ENCODE measurements around the gene RCE1.

The RCE1 gene

DNA sequence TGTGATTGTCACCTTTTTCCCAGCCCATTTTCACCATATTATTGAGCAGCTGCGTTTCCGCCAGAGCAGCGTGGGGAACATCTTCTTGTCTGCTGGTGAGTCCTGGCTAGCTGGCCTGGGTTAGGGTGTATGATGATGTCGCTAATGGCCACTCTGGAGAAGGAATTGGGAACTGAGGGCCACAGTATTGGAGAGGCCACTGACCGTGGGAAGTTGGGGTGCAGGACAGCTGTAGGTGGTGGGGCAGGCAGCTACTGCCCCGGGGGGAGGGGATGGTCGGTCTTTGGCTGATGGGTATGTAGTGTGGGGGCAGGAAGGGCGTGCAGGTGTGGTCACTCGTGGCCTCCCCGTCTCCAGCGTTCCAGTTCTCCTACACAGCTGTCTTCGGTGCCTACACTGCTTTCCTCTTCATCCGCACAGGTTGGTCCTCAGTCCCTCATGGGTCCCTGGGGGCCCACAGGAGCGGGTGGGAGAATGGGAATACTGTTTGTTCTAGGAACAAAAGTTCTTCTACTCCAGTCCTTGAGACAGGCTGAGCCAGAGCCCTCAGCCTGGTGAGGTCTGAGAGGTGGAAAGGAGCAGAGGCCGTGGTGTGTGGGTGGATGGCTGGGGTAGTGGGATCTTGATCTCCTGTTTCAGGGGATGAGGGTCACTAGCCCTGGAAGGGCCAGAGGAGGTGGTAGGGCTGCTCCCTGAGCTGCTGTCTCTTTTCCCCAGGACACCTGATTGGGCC is 2.1 kb downstream of the RCE1 start:
- DNase-seq, result no peak

DNA sequence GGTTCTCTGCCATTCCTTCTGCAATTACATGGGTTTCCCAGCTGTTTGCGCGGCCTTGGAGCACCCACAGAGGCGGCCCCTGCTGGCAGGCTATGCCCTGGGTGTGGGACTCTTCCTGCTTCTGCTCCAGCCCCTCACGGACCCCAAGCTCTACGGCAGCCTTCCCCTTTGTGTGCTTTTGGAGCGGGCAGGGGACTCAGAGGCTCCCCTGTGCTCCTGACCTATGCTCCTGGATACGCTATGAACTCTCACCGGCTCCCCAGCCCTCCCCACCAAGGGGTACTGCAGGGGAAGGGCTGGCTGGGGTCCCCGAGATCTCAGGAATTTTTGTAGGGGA is 2.6 kb downstream of the RCE1 start:
- DNase-seq, result no peak

DNA sequence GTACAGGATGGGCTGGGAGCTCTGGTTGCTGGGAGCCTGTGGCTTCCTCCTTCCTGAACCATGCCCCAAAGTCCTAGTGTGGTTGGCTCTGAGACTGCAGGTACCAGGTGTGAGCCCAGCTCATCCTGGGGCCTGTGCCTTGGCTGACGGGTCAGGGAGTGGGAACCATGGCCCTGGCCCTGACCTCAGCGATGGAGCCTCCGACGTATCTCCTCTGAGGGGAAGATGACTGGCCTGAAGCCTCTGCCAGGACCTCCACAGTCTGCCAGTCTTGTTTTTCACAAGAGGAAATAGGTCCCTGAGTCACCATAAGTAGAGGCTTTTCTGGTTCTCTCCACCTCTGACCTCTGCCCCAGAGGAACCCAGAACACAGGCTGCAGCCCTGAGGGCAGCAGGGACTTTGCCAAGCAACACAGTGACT is 3.4 kb downstream of the RCE1 start:
- DNase-seq, result no peak

DNA sequence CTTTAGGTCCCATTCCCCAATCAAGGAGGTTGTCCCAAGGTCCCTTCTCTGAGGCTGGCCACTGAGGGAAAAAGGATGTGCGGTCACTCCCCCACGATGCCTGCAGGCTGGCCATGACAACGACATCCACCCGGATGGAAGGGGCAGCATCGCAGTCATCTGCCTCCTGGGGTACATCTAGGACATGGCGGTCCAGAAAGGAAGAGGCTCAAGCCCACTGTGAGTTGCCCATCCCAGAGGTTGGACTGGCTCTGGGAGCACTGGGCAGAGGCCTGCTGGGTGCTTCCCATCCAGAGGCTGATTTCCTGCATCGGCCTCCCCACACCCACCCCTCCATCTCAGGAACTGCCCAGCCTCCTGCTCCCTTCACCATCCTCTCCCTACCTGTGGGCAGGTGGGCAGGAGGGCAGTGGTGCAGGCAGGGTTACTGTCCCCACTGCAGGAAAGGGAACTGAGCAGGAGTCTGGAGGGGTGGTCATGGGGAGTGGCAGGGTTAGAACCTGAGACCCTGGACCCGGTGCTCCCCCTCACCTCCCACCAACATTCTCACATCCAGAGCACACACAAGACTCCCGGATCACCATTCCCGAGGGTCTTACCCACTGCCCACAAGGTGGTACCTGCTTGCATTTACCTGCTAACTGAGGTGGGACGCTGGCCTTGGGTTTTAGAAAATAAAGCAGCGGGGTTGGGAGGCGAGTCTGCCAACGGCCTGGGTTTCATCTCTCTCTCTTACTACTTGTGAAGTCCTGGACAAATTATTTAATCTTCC is 4.4 kb downstream of the RCE1 start:
- DNase-seq, result no peak

GRCh38 chr11:66848671-66849500 is 5.6 kb downstream of the RCE1 start:
- DNase-seq, result no peak

GRCh38 chr11:66849501-66850234 is 6.4 kb downstream of the RCE1 start:
- DNase-seq, result no peak

DNA sequence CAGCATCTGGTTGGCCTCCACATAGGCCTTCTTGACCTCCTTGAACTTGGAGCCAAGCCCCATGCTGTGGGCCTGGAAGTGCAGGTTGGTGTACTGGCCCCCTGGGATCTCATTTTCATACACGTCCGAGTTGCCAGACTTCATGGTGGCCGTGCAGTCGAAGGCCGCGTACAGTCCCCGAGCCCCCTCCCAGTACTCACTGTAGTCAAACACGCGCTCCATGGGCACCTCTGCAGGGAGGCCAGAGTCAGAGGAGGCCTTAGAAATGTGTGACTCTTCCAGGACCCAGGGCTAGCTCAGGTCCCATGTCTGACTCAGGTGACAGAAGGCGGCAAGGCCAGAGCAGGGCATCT is 7.0 kb downstream of the RCE1 start:
- DNase-seq, result no peak

DNA sequence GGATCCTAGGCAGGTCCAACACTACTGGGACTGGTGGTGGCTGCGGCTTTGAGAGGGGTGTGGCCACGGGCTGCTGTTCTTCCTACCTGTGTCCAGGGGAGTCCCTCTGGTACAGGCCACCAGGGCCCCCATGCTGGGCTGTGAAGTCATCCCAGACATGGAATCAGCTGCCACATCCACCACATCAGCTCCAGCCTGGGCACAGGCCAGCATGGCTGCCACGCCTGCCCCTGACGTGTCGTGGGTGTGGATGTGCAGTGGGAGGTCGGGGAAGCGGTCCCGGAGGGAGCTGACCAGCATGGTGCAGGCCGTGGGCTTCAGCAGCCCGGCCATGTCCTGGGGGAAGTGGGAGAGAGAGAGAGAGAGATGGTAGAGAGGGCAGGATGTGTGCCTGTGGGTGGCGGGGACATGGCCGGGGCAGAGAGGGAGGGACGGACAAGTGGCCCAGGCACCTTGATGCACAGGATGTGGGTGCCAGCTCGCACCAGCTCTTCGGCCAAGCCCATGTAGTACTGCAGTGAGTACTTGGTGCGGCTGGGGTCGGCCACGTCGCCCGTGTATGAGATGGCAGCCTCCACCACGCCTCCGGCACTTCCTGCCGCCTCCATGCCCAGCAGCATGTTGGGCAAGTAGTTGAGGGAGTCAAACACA is 7.5 kb downstream of the RCE1 start:
- DNase-seq, result no peak

DNA sequence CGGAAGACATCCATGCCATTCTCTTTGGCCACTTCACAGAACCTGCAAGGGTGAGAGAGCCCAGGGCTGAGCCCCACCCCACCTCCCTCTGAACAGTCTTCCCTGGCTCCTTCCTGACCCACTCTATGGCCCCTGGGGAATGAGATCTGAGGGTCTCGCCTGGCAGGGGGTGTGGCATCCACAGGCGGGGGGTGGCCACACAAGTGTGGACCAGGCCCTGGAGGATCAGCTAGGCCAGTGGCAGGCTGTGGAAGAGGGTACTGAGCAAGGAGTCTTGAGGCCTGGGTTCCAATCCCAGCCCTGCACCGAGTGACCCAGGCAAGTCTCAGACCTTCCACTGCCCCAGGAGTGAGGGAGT is 8.0 kb downstream of the RCE1 start:
- DNase-seq, result no peak

- DNase-seq, result peak; percentile 18 to 75
These were observed 8.6 kb downstream of the RCE1 start for GRCh38 chr11:66851698-66852465.

DNA sequence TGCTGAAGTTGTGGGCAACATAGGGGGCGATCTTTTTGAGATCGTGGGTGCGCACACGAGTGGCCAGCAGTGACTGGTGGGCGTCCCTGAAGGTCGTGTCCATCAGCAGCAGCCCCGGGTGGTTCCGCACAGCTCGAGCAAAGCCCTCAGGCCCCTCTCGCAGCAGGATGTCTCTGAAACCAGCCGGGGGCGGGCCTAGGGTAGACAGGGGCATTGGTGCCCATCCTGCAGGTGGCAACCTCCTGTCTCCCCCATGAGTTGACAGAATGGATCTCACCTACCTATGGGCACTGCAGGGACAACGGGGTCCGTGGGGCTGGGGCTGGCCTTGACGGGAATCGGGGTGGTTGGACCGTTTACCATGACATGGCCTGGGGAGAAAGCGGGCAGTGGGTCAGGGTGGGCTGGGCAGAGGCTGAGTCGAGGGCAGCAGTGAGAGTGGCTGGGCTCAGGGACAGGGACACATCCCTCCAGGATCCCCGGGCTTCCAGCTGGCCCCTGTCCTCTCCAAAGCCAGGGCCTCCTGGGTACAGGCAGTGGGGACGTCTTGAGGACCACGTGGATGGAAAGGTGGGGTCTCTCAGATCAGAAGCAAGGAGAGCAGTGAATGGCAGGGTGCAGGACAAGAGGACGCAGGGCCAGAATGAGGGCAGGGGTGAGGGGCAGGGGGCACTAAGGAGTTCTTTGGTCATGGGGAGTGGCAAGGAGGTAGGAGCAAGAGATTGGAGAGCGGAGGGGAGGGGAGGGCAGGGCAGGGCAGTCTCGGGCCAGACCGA is 9.4 kb downstream of the RCE1 start:
- DNase-seq, result no peak

DNA sequence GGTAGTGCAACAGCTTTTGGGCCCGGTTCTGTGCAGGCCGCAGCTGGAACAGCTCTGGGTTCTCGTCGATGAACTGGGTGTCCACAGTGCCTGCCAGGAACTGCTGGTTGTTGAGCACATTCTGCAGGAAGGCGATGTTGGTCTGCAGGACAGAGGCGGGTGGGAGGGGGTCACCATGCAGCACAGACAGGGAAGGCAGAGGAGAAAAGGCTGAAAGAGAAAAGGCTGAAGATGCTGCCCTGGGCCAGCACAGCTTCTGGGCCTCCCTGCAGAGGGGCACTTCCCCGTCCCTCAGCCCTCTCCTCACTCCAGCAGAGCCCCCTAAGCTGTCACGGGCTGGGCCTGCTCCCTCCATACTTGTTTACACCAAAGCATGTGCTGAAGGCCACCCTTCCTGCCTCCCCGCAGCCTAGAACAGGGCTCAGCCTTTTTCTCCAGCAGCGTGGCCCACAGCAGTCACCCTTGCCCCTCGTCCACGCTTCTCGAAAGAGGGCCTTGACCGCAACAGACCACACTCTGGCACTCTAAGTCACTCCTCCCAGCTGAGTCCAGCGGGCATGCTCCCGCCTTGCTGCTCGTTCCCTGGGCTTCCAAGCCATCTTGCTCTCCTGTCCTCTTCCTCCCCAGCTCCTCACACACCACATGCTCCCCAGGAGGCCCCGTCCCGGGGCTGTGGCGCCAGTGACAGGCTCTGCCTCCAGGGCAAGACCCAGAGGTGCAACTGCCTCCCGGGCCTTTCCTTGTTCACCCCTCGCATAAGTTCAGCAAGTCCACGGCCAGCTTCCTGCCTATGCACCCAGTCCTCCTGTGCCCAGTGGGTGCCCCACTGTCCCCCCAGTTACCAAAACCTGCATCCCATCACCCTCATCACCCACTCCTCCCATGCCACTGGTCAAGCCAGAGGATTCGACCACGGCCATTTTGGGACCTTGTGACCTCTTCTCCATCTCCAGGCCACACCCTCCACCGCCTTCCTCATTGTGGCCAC is 10.3 kb downstream of the RCE1 start:
- no peak for DNase-seq

DNA sequence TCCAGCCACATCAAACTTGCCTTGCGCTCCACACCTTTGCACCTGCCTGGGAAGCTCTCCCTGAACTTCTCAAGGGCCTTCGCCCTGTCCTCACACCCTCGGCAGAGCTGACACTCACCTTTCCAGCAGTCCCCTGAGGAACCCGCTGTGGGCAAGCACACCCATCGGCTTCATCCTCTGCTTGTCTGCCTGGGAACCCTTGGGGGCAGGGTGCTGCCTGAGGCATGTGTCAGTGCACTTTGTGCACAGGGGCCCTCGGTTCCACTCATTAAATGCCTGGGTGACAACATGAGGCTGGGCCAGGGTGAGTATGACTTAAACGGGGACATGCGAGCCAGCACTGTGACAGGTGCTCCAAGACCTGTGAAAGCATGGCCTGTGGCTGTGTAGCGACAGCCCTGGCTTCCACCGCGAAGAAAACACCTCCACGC is 11.0 kb downstream of the RCE1 start:
- DNase-seq, result no peak

DNA sequence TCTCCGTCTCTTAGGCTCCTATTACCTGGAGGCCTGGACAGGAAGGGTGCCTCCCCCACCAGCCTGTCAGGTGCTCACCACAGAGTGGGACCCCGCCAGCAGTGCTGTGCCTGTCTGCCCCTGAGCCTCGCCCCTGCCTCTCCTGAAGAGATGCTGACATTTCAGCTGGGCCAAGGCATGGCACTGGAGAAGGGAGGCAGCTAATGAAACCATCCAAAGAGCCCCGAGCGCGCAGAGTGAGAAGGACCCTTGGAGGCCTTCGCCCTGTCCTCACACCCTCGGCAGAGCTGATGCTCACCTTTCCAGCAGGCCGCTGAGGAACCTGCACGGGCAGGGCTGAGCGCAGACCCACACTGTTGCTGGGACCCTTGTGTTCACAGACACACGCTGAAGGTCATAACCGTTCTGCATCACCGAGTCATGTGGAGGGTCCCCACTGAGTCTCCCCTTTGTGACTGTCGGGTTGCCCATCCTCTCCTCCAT is 11.5 kb downstream of the RCE1 start:
- DNase-seq, result no peak

- peak; percentile 87 to 99 for DNase-seq
These were observed 12.6 kb downstream of the RCE1 start for GRCh38 chr11:66855574-66856495.

DNA sequence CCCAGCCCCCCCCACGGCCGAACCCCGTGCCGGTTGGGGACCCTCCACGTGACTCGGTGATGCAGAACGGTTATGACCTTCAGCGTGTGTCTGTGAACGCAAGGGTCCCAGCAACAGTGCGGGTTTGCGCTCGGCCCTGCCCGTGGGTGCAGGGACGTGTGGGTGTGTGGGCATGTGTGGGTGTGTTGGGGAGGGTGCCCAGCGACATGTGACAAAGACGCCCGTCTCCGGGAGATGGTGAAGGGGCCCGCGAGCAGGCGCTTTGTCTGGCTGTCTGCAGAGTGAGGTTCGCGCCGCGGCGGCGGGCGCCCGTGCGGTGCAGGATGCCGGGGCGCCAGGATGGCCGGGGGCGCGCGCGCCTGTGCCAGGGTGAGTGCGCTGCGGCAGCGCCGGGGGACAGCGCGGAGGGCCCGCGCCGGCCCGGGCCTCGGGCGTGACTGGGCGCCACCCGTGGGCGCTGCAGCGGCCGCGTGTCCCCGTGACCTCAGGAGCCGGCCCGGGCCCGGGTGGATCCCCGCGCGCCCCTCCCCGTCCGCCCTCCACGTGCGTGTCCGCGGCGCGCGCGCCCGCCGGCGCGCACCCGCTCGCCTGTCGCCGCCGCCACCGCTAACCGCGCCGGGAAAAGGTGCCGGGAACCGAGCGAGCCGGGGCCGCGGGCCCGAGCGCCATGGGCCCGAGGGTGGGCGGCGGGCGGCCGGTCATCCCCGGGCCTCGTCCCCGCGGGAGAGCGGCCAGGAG is 13.4 kb downstream of the RCE1 start, which contains the start of gene LRFN4:
Gene LRFN4, plus strand, starts transcription at position 569 of the 738 bp plus-strand sequence. CDS start 681 bp downstream, outside the sequence.
- peak; percentile 83 to 92 for DNase-seq

DNA sequence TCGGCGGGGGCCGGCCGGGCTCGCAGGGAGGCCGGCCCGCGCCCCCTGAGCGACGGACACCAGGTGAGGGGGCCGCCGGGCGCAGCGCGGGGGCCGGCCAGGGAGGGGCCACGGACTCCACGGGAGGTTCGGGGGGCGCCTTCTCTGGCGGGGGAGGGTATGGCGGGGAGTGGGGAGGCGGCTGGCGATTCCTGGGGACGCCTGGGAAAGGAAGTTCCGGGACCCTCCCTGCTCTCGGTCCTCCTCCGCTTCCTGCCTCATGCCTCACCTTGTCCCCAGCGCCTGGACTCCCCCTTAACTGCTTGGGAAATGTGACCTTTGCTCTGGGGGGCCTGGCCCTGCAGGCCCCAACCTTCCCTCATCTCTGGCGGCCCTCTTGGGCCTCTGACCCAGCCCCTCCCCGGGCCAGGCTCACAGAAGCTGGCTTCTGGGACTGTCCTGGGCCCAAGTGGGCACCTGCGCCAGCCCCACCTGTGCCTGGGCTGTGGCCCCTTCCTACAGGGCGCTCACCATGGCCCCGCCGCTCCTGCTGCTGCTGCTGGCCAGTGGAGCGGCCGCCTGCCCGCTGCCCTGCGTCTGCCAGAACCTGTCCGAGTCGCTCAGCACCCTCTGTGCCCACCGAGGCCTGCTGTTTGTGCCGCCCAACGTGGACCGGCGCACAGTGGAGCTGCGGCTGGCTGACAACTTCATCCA is 14.1 kb downstream of the RCE1 start:
- DNase-seq, result peak in 1 of 2 experiments; percentile 78
